ENCODE measurements around the gene PNMA8C.
A peak's percentile ranks its signal among the peaks of the same experiment; 100 is the strongest.

PNMA8C gene

GRCh38 chr19:46431824-46432223, 3.1 kb upstream of the PNMA8C start:
- H3K4me3 ChIP-seq (ENCODE audit: low read depth, low read length), result no peak overlapping the region
- TF ChIP-seq CTCF (IDR thresholded peaks at IDR 0.05; ENCODE audit: low read depth, low read length), result no peak

- H3K4me3 ChIP-seq (ENCODE audit: low read depth, low read length), result no peak overlapping the region
These were observed 1.3 kb upstream of the PNMA8C start for GRCh38 chr19:46429999-46430398.

GRCh38 chr19:46427518-46428045, 1.2 kb downstream of the PNMA8C start:
- H3K4me3 ChIP-seq (ENCODE audit: low read depth, low read length), result no peak overlapping the region
- no peak for TF ChIP-seq CTCF (IDR thresholded peaks at IDR 0.05; ENCODE audit: low read depth, low read length)

More at GRCh38 chr19:46429999-46430398, 1.3 kb upstream of the PNMA8C start:
- TF ChIP-seq CTCF (IDR thresholded peaks at IDR 0.05; ENCODE audit: low read depth, low read length), result no peak

- no peak for TF ChIP-seq CTCF (IDR thresholded peaks at IDR 0.05; ENCODE audit: low read depth, low read length)
- peak overlapping the region; percentile 61 for H3K4me3 ChIP-seq (ENCODE audit: low read depth, low read length)
These were observed 2.1 kb downstream of the PNMA8C start for GRCh38 chr19:46426506-46427162.

- H3K4me3 ChIP-seq (ENCODE audit: low read depth, low read length), result peak overlapping the region; percentile 61
- no peak for TF ChIP-seq CTCF (IDR thresholded peaks at IDR 0.05; ENCODE audit: low read depth, low read length)
These were observed 2.7 kb downstream of the PNMA8C start for GRCh38 chr19:46426035-46426505.

DNA sequence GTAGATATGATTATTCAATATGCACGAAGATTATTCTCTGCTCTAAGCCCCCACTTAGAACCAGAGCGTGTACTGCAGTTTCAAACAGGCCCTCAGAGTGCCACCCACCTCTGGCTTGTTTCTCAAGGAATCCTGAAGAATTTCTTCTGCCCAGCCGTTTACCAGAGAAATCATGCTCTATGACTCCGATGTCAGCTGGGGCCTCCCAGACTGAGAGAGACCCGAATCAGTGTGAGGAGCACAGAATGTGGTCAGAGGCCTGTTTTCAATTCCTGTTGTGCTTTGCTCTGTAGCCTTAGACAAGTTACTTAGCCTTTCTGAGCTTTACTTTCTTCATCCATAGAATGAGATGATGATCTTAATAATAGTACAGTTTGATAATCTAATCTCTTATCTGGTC, 5.5 kb downstream of the PNMA8C start:
- no peak overlapping the region for H3K4me3 ChIP-seq (ENCODE audit: low read depth, low read length)
- TF ChIP-seq CTCF (IDR thresholded peaks at IDR 0.05; ENCODE audit: low read depth, low read length), result no peak

DNA sequence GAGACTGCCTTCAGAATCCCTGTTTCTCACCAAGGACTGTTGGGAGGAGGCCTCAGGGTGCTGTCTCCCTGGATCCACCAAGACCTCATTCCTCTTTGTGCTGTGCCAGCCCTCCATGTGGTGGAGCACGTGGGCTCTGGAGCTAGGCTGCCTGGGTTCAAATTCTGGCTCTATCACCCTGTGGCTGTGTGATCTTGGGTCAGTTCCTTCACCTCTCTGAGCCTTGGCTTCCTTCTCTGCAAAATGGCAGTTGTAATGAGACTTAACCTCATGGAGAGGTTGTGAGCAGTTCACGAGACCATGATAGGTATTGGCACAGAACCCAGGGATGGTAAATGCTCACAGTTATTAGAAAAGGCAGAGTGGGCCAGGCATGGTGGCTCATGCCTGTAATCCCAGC, 6.4 kb downstream of the PNMA8C start:
- H3K4me3 ChIP-seq (ENCODE audit: low read depth, low read length), result no peak overlapping the region
- TF ChIP-seq CTCF (IDR thresholded peaks at IDR 0.05; ENCODE audit: low read depth, low read length), result no peak

All from WI38 (cell line).